ENCODE results near the gene SMARCAL1.

DNA sequence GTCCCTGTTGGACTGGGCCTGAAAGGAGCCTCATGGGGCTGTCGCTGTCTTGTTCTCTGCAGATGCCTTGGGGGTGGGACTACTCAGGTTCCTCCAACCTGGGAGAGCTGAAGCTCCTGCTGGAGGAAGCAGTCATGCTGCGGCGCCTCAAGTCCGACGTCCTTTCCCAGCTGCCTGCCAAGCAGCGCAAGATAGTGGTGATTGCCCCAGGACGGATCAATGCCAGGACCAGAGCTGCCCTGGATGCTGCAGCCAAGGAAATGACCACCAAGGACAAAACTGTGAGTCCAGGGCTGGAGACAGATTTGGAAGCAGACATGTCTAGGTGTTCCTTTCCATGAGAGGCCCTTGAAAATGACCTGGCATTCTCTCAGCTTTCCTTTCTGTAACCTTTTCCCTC is 38.5 kb downstream of the SMARCAL1 start:
- TF ChIP-seq GABPA (IDR thresholded peaks at IDR 0.05; ENCODE audit: low read depth), result no peak
- TF ChIP-seq, protein P1, sequence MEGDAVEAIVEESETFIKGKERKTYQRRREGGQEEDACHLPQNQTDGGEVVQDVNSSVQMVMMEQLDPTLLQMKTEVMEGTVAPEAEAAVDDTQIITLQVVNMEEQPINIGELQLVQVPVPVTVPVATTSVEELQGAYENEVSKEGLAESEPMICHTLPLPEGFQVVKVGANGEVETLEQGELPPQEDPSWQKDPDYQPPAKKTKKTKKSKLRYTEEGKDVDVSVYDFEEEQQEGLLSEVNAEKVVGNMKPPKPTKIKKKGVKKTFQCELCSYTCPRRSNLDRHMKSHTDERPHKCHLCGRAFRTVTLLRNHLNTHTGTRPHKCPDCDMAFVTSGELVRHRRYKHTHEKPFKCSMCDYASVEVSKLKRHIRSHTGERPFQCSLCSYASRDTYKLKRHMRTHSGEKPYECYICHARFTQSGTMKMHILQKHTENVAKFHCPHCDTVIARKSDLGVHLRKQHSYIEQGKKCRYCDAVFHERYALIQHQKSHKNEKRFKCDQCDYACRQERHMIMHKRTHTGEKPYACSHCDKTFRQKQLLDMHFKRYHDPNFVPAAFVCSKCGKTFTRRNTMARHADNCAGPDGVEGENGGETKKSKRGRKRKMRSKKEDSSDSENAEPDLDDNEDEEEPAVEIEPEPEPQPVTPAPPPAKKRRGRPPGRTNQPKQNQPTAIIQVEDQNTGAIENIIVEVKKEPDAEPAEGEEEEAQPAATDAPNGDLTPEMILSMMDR (IDR thresholded peaks at IDR 0.05), result no peak
- TF ChIP-seq EZH2phosphoT487 (IDR thresholded peaks at IDR 0.05; ENCODE audit: borderline replicate concordance, low read depth), result no peak
- TF ChIP-seq TAF1 (IDR thresholded peaks at IDR 0.05; ENCODE audit: borderline replicate concordance, low read depth, low read length), result no peak

Measured in SK-N-SH (cell line).